ENCODE results near the gene PGA5. TPM values are rescaled to one million over a fixed set of nuclear protein-coding genes. Genes with fewer than 3 reads are reported as not detected.

Gene PGA5
- total and polyA plus RNA-seq, 2 experiments from 2014 or later: 0.45 to 0.52 TPM

DNA sequence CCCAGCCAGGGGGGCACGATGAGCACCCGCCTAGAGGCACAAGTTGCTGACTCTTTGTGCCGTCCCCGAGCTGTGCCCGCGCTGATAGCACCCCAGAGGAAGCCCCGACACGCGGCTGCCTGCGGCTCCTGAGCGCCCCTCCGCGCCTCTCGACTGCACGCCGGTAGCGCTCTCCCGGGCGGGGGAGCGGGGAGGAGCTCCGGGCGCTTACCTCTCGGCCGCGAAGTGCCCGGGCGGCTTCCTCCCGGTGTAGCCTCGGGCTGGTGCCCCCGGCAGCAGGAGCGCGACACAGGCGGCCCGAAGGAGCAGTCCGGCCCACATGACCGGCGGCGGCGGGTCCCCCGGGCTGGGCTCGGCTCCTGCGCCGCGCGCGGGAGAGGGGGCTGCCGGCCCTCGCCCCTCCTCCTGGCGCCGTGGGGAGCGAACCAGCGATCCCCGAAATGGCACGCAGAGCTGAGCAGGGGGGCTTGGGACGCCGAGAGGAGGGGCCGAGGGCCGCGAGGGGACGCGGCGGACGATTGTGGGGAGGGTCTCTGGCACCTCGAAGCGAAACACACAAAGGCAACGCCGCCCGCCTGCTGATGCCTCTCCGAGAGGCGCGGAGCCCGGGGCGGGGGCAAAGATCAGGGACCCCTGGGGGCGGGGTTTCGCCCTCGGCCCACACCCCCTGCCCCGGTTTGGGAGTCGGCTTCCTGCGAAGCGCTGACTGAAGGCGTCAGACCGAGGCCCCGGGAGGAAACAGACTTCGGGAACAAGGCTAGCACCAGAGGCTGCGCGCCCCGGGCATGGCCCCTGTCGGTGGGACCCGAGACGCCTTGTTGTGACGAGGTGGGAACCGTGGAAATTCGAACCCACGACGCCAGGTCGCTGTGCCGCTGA lies 54.0 kb downstream of the PGA5 start, which contains the start of gene VWCE (continued):
- TF ChIP-seq, protein P1, sequence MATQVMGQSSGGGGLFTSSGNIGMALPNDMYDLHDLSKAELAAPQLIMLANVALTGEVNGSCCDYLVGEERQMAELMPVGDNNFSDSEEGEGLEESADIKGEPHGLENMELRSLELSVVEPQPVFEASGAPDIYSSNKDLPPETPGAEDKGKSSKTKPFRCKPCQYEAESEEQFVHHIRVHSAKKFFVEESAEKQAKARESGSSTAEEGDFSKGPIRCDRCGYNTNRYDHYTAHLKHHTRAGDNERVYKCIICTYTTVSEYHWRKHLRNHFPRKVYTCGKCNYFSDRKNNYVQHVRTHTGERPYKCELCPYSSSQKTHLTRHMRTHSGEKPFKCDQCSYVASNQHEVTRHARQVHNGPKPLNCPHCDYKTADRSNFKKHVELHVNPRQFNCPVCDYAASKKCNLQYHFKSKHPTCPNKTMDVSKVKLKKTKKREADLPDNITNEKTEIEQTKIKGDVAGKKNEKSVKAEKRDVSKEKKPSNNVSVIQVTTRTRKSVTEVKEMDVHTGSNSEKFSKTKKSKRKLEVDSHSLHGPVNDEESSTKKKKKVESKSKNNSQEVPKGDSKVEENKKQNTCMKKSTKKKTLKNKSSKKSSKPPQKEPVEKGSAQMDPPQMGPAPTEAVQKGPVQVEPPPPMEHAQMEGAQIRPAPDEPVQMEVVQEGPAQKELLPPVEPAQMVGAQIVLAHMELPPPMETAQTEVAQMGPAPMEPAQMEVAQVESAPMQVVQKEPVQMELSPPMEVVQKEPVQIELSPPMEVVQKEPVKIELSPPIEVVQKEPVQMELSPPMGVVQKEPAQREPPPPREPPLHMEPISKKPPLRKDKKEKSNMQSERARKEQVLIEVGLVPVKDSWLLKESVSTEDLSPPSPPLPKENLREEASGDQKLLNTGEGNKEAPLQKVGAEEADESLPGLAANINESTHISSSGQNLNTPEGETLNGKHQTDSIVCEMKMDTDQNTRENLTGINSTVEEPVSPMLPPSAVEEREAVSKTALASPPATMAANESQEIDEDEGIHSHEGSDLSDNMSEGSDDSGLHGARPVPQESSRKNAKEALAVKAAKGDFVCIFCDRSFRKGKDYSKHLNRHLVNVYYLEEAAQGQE (IDR thresholded peaks at IDR 0.05; ENCODE audit: unreplicated experiment): no peak
- TF ChIP-seq CREB1 (CRISPR knock-in tag; IDR thresholded peaks at IDR 0.05; ENCODE audit: low read depth): peak; percentile 49; the same call in 1 of the 2 replicates
- TF ChIP-seq STAT1 (IDR thresholded peaks at IDR 0.05; ENCODE audit: unreplicated experiment): no peak
- no peak for TF ChIP-seq ZNF114 (CRISPR knock-in tag; IDR thresholded peaks at IDR 0.05)
- TF ChIP-seq EZH2 (IDR thresholded peaks at IDR 0.05; ENCODE audit: low read depth, unreplicated experiment): no peak
- TF ChIP-seq, protein P2, sequence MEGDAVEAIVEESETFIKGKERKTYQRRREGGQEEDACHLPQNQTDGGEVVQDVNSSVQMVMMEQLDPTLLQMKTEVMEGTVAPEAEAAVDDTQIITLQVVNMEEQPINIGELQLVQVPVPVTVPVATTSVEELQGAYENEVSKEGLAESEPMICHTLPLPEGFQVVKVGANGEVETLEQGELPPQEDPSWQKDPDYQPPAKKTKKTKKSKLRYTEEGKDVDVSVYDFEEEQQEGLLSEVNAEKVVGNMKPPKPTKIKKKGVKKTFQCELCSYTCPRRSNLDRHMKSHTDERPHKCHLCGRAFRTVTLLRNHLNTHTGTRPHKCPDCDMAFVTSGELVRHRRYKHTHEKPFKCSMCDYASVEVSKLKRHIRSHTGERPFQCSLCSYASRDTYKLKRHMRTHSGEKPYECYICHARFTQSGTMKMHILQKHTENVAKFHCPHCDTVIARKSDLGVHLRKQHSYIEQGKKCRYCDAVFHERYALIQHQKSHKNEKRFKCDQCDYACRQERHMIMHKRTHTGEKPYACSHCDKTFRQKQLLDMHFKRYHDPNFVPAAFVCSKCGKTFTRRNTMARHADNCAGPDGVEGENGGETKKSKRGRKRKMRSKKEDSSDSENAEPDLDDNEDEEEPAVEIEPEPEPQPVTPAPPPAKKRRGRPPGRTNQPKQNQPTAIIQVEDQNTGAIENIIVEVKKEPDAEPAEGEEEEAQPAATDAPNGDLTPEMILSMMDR (conservative IDR thresholded peaks at IDR 0.05; ENCODE audit: low read depth in 2 of 2): peak in 1 of 2 experiments; percentile 43; a peak in 2 of 4 replicates
- no peak for TF ChIP-seq ZNF331 (CRISPR knock-in tag; IDR thresholded peaks at IDR 0.05; ENCODE audit: low read depth)
- TF ChIP-seq JUNB (IDR thresholded peaks at IDR 0.05; ENCODE audit: unreplicated experiment): no peak

DNA sequence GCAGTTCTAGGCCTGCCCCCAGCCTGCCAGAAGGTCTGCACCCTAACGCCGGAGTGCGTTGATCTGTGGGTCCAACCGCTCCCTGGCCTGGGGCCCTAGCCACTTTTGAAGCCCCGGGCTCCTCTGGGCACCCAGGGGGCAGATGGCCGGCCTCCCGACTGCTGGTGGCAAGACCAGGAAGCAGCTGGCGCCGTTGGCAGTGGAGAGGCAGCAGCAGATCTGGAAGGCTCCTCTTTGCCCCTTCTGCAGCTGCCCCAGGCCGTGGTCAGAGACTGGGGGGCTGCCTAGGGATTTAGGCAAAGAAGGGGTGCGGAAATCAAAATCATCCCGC lies 54.6 kb downstream of the PGA5 start:
- Histone ChIP-seq H3K27ac (ENCODE audit: low read depth) (0 out of 2 replicates have a peak overlapping the region, but pooled peaks have one; percentile 87), H3F3A (replicated peaks; ENCODE audit: low read depth) (peaks cover 9% of the 10 kb centered on the region), H3K27me3 (ENCODE audit: insufficient read depth) (peaks cover 11% of the 10 kb centered on the region), H3K4me1 (ENCODE audit: insufficient read depth) (peaks cover 9% of the 10 kb centered on the region), H4K20me1 (replicated peaks; ENCODE audit: insufficient read depth) (peaks cover 6% of the 10 kb centered on the region; the same call in 1 of the 2 replicates), H2AFZ (peak overlapping the region; percentile 84; the same call in 1 of the 2 replicates), H3K79me2 (replicated peaks; ENCODE audit: insufficient read depth) (peaks cover 19% of the 10 kb centered on the region), H3K9me2 (ENCODE audit: insufficient read depth) (no peaks in the 10 kb centered on the region), H3K4me3 (peak overlapping the region; percentile 86), H3K36me3 (ENCODE audit: insufficient read depth) (peaks cover 11% of the 10 kb centered on the region), H3K4me2 (peak overlapping the region; percentile 93)
- Mint-ChIP-seq H3K4me3 (peak overlapping the region; percentile 87), H3K27ac (no peak overlapping the region), H3K4me1 (peaks cover 23% of the 10 kb centered on the region), H3K9me3 (no peaks in the 10 kb centered on the region; the same call in 2 of the 3 replicates), H3K27me3 (ENCODE audit: insufficient read depth, low read depth, poor library complexity) (peaks cover 26% of the 10 kb centered on the region), H3K36me3 (ENCODE audit: low read depth) (peaks cover 34% of the 10 kb centered on the region)
- peak; percentile 28 for ATAC-seq
- TF ChIP-seq EZH2phosphoT487 (IDR thresholded peaks at IDR 0.05; ENCODE audit: unreplicated experiment): no peak
- TF ChIP-seq NANOG (IDR thresholded peaks at IDR 0.05; ENCODE audit: borderline replicate concordance): no peak
- TF ChIP-seq, protein P1 (IDR thresholded peaks at IDR 0.05; ENCODE audit: unreplicated experiment): no peak
- no peak for TF ChIP-seq ZNF331 (CRISPR knock-in tag; IDR thresholded peaks at IDR 0.05; ENCODE audit: low read depth)
- no peak for TF ChIP-seq ZNF114 (CRISPR knock-in tag; IDR thresholded peaks at IDR 0.05)
- TF ChIP-seq, protein P2 (conservative IDR thresholded peaks at IDR 0.05; ENCODE audit: low read depth in 2 of 2): no peak
- no peak for TF ChIP-seq STAT1 (IDR thresholded peaks at IDR 0.05; ENCODE audit: unreplicated experiment)
- DNase-seq (ENCODE audit: low spot score): no peak
